ENCODE measurements around the gene PAQR3.

DNA sequence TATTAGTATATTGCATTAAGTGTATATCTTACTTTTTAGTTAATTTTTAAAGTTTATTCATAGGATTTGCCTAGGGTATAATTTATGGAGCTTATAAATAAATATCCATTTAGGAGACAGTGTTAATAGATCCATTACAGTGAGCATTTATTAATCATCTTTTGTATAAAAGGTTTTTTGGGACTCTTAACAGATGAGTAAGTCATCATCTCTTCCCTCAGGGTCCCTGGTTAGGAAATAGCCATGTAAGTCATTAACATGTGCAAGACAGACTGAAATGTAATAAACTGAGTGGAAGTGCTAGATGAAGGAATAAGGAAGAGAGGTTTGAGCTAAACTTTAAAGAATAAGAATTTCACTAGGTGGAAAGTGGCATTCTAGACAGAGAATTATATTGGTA, 69.2 kb downstream of the PAQR3 start:
- TF ChIP-seq, protein P1, sequence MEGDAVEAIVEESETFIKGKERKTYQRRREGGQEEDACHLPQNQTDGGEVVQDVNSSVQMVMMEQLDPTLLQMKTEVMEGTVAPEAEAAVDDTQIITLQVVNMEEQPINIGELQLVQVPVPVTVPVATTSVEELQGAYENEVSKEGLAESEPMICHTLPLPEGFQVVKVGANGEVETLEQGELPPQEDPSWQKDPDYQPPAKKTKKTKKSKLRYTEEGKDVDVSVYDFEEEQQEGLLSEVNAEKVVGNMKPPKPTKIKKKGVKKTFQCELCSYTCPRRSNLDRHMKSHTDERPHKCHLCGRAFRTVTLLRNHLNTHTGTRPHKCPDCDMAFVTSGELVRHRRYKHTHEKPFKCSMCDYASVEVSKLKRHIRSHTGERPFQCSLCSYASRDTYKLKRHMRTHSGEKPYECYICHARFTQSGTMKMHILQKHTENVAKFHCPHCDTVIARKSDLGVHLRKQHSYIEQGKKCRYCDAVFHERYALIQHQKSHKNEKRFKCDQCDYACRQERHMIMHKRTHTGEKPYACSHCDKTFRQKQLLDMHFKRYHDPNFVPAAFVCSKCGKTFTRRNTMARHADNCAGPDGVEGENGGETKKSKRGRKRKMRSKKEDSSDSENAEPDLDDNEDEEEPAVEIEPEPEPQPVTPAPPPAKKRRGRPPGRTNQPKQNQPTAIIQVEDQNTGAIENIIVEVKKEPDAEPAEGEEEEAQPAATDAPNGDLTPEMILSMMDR (IDR thresholded peaks at IDR 0.05): no peak
- TF ChIP-seq POLR2A (IDR thresholded peaks at IDR 0.05): no peak

Data from prostate gland (tissue), 2 donors.